Measurements from ENCODE around the gene IL1RAP.

Gene IL1RAP

GRCh38 chr3:190618330-190619030 lies 104.6 kb downstream of the IL1RAP start:
- no peak for TF ChIP-seq CTCF (IDR thresholded peaks at IDR 0.05)

GRCh38 chr3:190619353-190619752 lies 105.5 kb downstream of the IL1RAP start:
- TF ChIP-seq CTCF (IDR thresholded peaks at IDR 0.05): no peak

- TF ChIP-seq CTCF (IDR thresholded peaks at IDR 0.05): no peak
These were observed 105.9 kb downstream of the IL1RAP start for GRCh38 chr3:190619761-190620160.

GRCh38 chr3:190620886-190621608 lies 107.2 kb downstream of the IL1RAP start:
- no peak for TF ChIP-seq CTCF (IDR thresholded peaks at IDR 0.05)

- TF ChIP-seq CTCF (IDR thresholded peaks at IDR 0.05): no peak
These were observed 108.0 kb downstream of the IL1RAP start for GRCh38 chr3:190621927-190622326.

- TF ChIP-seq CTCF (IDR thresholded peaks at IDR 0.05): no peak
These were observed 110.4 kb downstream of the IL1RAP start for GRCh38 chr3:190624282-190624681.

- TF ChIP-seq CTCF (IDR thresholded peaks at IDR 0.05): no peak
These were observed 113.2 kb downstream of the IL1RAP start for GRCh38 chr3:190626951-190627620.
